H9 (cell line): ENCODE measurements around the gene ARFIP1. TPM values are rescaled to one million over a fixed set of nuclear protein-coding genes. Genes with fewer than 3 reads are reported as not detected.

ENCODE experiments used
- DNase-seq: peaks from one replicate; pipeline ENCODE4 v3.0.0-alpha.2; 2017
- H2AFZ ChIP-seq: one replicate; pipeline ENCODE4 v1.6.1; 2013; ENCODE audit warnings: mild to moderate bottlenecking, low read length, control low read depth, moderate library complexity
- H2AK5ac ChIP-seq: 2 replicates; pipeline ENCODE4 v1.6.1; 2013; ENCODE audit warnings: low read length, control low read depth, mixed read lengths; ENCODE audit not compliant: insufficient read length
- H2BK120ac ChIP-seq: one replicate; pipeline ENCODE4 v1.6.1; 2013; ENCODE audit warnings: low read depth, mild to moderate bottlenecking, low read length, control low read depth, inconsistent platforms; ENCODE audit not compliant: poor library complexity, severe bottlenecking
- H2BK12ac ChIP-seq: 2 replicates; pipeline ENCODE4 v1.6.1; 2013; ENCODE audit warnings: low read length, control low read depth, mixed read lengths, low read depth; ENCODE audit not compliant: insufficient read length
- H2BK15ac ChIP-seq: 2 replicates; pipeline ENCODE4 v1.6.1; 2013; ENCODE audit warnings: low read depth, low read length, control low read depth
- H2BK20ac ChIP-seq: one replicate; pipeline ENCODE4 v1.6.1; 2013; ENCODE audit warnings: low read depth, mild to moderate bottlenecking, low read length, control low read depth, inconsistent platforms; ENCODE audit not compliant: poor library complexity, severe bottlenecking
- H2BK5ac ChIP-seq: 2 replicates; pipeline ENCODE4 v1.6.1; 2013; ENCODE audit warnings: low read length, control low read depth, mixed read lengths; ENCODE audit not compliant: insufficient read length
- H3K14ac ChIP-seq: 2 replicates; pipeline ENCODE4 v1.6.1; 2013; ENCODE audit warnings: low read length, control low read depth; ENCODE audit not compliant: insufficient read depth
- H3K18ac ChIP-seq: 2 replicates; pipeline ENCODE4 v1.6.1; 2013; ENCODE audit warnings: low read depth, mild to moderate bottlenecking, mixed read lengths, low read length, control low read depth; ENCODE audit not compliant: insufficient read length
- H3K23ac ChIP-seq: 2 replicates; pipeline ENCODE4 v1.6.1; 2013; ENCODE audit warnings: low read length, control low read depth, mixed read lengths, low read depth; ENCODE audit not compliant: insufficient read length
- H3K23me2 ChIP-seq: 2 replicates; pipeline ENCODE4 v1.6.1; 2013; ENCODE audit warnings: low read depth, mild to moderate bottlenecking, mixed read lengths, low read length, control low read depth; ENCODE audit not compliant: insufficient read length, poor library complexity, severe bottlenecking
- H3K27ac ChIP-seq: 2 replicates; pipeline ENCODE4 v1.5.1; 2013; ENCODE audit warnings: low read length, control low read depth, mixed read lengths, low read depth; ENCODE audit not compliant: insufficient read length
- H3K27me3 ChIP-seq: 2 replicates; pipeline ENCODE4 v1.6.1; 2013; ENCODE audit warnings: low read length, control low read depth, inconsistent platforms; ENCODE audit not compliant: insufficient read depth
- H3K4ac ChIP-seq: 2 replicates; pipeline ENCODE4 v1.6.1; 2013; ENCODE audit warnings: low read depth, mild to moderate bottlenecking, control low read depth, inconsistent platforms, low read length, moderate library complexity
- H3K4me1 ChIP-seq: 2 replicates; pipeline ENCODE4 v1.6.1; 2013; ENCODE audit warnings: low read length, control low read depth, inconsistent platforms; ENCODE audit not compliant: insufficient read depth
- H3K4me2 ChIP-seq: 2 replicates; pipeline ENCODE4 v1.6.1; 2013; ENCODE audit warnings: low read length, control low read depth, mixed read lengths; ENCODE audit not compliant: insufficient read length, insufficient read depth
- H3K56ac ChIP-seq: 2 replicates; pipeline ENCODE4 v1.6.1; 2013; ENCODE audit warnings: low read depth, mild to moderate bottlenecking, mixed read lengths, low read length, control low read depth; ENCODE audit not compliant: insufficient read length
- H3K79me1 ChIP-seq: 2 replicates; pipeline ENCODE4 v1.6.1; 2013; ENCODE audit warnings: low read depth, mild to moderate bottlenecking, moderate library complexity, low read length, control low read depth, inconsistent platforms; ENCODE audit not compliant: insufficient read depth, poor library complexity, severe bottlenecking
- H3K79me2 ChIP-seq: 2 replicates; pipeline ENCODE4 v1.6.1; 2013; ENCODE audit warnings: low read length, control low read depth, inconsistent platforms; ENCODE audit not compliant: insufficient read depth
- H3K9ac ChIP-seq: 2 replicates; pipeline ENCODE4 v1.6.1; 2013; ENCODE audit warnings: low read length, control low read depth, mixed read lengths; ENCODE audit not compliant: insufficient read length; ENCODE audit errors: extremely low read depth
- H3K9me3 ChIP-seq: one replicate; pipeline ENCODE4 v1.6.1; 2013; ENCODE audit warnings: low read depth, low read length, inconsistent platforms; ENCODE audit not compliant: control insufficient read depth
- H3T11ph ChIP-seq: one replicate; pipeline ENCODE4 v1.6.1; 2013; ENCODE audit warnings: mild to moderate bottlenecking, low read length, control low read depth, inconsistent platforms
- H4K20me1 ChIP-seq: one replicate; pipeline ENCODE4 v1.6.1; 2013; ENCODE audit not compliant: control insufficient read depth, insufficient read length, insufficient read depth
- H4K5ac ChIP-seq: 2 replicates; pipeline ENCODE4 v1.6.1; 2013; ENCODE audit warnings: low read depth, mild to moderate bottlenecking, mixed read lengths, low read length, control low read depth; ENCODE audit not compliant: insufficient read length
- H4K8ac ChIP-seq: replicated peaks from 2 replicates; pipeline ENCODE4 v1.6.1; 2013; ENCODE audit warnings: low read length, control low read depth, mixed read lengths, low read depth; ENCODE audit not compliant: insufficient read length
- H4K91ac ChIP-seq: 2 replicates; pipeline ENCODE4 v1.6.1; 2013; ENCODE audit warnings: low read depth, mild to moderate bottlenecking, moderate library complexity, mixed read lengths, low read length, control low read depth; ENCODE audit not compliant: insufficient read length
- H3K27ac Mint-ChIP-seq, 3 experiments: 2 replicates in 2 of 3; 3 replicates in 1 of 3; pipeline ENCODE4 v1.8.0; 2020 to 2021; ENCODE audit warnings: mixed read lengths in 3 of 3, mild to moderate bottlenecking in 1 of 3, moderate library complexity in 1 of 3
- H3K27me3 Mint-ChIP-seq: 2 replicates; pipeline ENCODE4 v1.8.0; 2021; ENCODE audit warnings: low read depth, mild to moderate bottlenecking, moderate library complexity, mixed read lengths
- H3K36me3 Mint-ChIP-seq, 3 experiments: 2 replicates in 2 of 3; 3 replicates in 1 of 3; pipeline ENCODE4 v1.8.0; 2020 to 2021; ENCODE audit warnings: low read depth in 3 of 3, mixed read lengths in 3 of 3; ENCODE audit not compliant: insufficient read depth in 1 of 3
- H3K4me1 Mint-ChIP-seq, 2 experiments: 2 replicates each; pipeline ENCODE4 v1.8.0; 2020; ENCODE audit warnings: mixed read lengths in 2 of 2
- H3K4me3 Mint-ChIP-seq, 2 experiments: 2 replicates in 1 of 2; 3 replicates in 1 of 2; pipeline ENCODE4 v1.8.0; 2020 to 2021; ENCODE audit warnings: mild to moderate bottlenecking in 2 of 2, mixed read lengths in 2 of 2, moderate library complexity in 1 of 2
- H3K9me3 Mint-ChIP-seq, 2 experiments: 2 replicates in 1 of 2; 3 replicates in 1 of 2; pipeline ENCODE4 v1.8.0; 2020; ENCODE audit warnings: mild to moderate bottlenecking in 2 of 2, mixed read lengths in 2 of 2, moderate library complexity in 1 of 2
- CTCF ChIP-seq: fragments of 200-600 bp; sonication (generic); conservative IDR thresholded peaks from 3 replicates; pipeline ENCODE4 v1.8.0; 2021; ENCODE audit warnings: antibody characterized with exemption, mild to moderate bottlenecking
- WGBS: extraction: QIAGEN DNeasy Blood & Tissue Kit; methylation state at CpG from one replicate; pipeline ENCODE4 v1.1.7; 2013; ENCODE audit warnings: missing lambda C conversion rate, low lambda C conversion rate, mixed read lengths; ENCODE audit not compliant: insufficient read length; ENCODE audit errors: extremely low coverage; 5-methylcytosine and 5-hydroxymethylcytosine counted together
- total RNA-seq: library from RNA; stranded (reverse); gene quantifications from 2 replicates; pipeline ENCODE4 v1.2.1, GENCODE V29; 2021

ARFIP1 gene
- total RNA-seq, 1 experiment from 2014 or later, result 30.8 TPM

DNA sequence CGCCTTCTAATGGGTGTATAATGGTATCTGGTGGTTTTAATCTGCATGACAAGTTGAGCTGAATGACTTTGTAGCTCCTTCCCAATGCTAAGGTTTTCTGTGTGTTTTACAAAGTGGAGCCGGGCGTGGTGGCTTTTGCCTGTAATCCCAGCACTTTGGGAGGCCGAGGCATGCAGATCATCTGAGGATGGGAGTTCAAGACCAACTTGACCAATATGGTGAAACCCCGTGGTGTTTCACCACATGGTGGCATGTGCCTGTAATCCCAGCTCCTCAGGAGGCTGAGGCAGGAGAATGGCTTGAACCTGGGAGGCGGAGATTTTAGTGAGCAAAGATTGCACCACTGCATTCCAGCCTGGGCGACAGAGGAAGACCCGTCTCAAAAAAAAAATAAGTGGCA is 28.9 kb downstream of the ARFIP1 start:
- no peak overlapping the region for H3K4me2 ChIP-seq
- no peaks in the 10 kb centered on the region; the same call in 1 of the 2 replicates for H3K4me1 ChIP-seq
- no peak overlapping the region for H3K56ac ChIP-seq
- no peak overlapping the region for H4K8ac ChIP-seq
- H3K23me2 ChIP-seq, result no peaks in the 10 kb centered on the region
- H3K14ac ChIP-seq, result no peak overlapping the region
- peaks cover 10 to 11% of the 10 kb centered on the region in 2 experiments for H3K9me3 Mint-ChIP-seq
- no peak overlapping the region for H4K5ac ChIP-seq
- no peak overlapping the region for H2AFZ ChIP-seq
- no peaks in the 10 kb centered on the region for H3K9me3 ChIP-seq
- H2BK15ac ChIP-seq, result no peak overlapping the region
- no peak overlapping the region for H2BK120ac ChIP-seq
- H3K23ac ChIP-seq, result no peak overlapping the region
- peaks cover 12 to 17% of the 10 kb centered on the region in 2 experiments for H3K4me1 Mint-ChIP-seq
- no peak overlapping the region for H2BK20ac ChIP-seq
- peaks cover 3% of the 10 kb centered on the region for H3K79me1 ChIP-seq
- H3K27me3 Mint-ChIP-seq, result no peaks in the 10 kb centered on the region
- H3T11ph ChIP-seq, result no peak overlapping the region
- no peak overlapping the region for H2BK12ac ChIP-seq
- H2AK5ac ChIP-seq, result no peak overlapping the region
- WGBS, result no CpG with 5 or more reads among the region's 8 CpGs
- no peak overlapping the region for H2BK5ac ChIP-seq
- H3K4ac ChIP-seq, result no peak overlapping the region
- no peak overlapping the region for H3K9ac ChIP-seq
- H3K18ac ChIP-seq, result no peak overlapping the region
- H3K79me2 ChIP-seq, result peaks cover 2% of the 10 kb centered on the region; the same call in 1 of the 2 replicates
- DNase-seq, result peak; percentile 48
- no peaks in the 10 kb centered on the region for H4K20me1 ChIP-seq
- H3K27me3 ChIP-seq, result no peaks in the 10 kb centered on the region
- H3K36me3 Mint-ChIP-seq, result peaks cover 7 to 32% (median 24%) of the 10 kb centered on the region in 3 experiments
- no peak overlapping the region for H4K91ac ChIP-seq
- H3K4me3 Mint-ChIP-seq, result peak overlapping the region in 1 of 2 experiments; percentile 61; a peak in 2 of 5 replicates
- H3K27ac Mint-ChIP-seq, result peak overlapping the region in 2 of 3 experiments; percentile 32 to 58; a peak in 3 of 7 replicates
- TF ChIP-seq CTCF, result no peak
- H3K27ac ChIP-seq, result no peak overlapping the region
